Upper lobe of left lung (tissue), 6 donors: ENCODE measurements around the gene HERC4. TPM values are rescaled to one million over a fixed set of nuclear protein-coding genes. Genes with fewer than 3 reads are reported as not detected.
"Not testable (repeated sequence)": the region's sequence is repeated elsewhere in the genome, so short reads cannot be mapped to it uniquely, and the experiment has no call there.

Experiments
- ATAC-seq, 2 donors: fragments of 200-7000 bp; cut with Tn5 transposase; one replicate each; pipeline ENCODE4 v1.9.1; 2022; ENCODE audit warnings: mild to moderate bottlenecking in 2 of 2, moderate library complexity in 2 of 2; ENCODE audit not compliant: low FRiP score in 2 of 2
- DNase-seq, 2 donors: peaks; one replicate each; pipeline ENCODE4 v3.0.0-alpha.2; 2019 to 2020
- H3K27ac ChIP-seq, 4 donors: fragments of 200-600 bp; sonication (generic); one replicate each; pipeline ENCODE4 v1.5.1; 2016 to 2019
- H3K27me3 ChIP-seq, 4 donors: fragments of 200-600 bp; sonication (generic); one replicate each; pipeline ENCODE4 v1.5.1; 2017 to 2019
- H3K36me3 ChIP-seq, 4 donors: fragments of 200-600 bp; sonication (generic); one replicate each; pipeline ENCODE4 v1.5.1; 2016 to 2019
- H3K4me1 ChIP-seq, 4 donors: fragments of 200-600 bp; sonication (generic); one replicate each; pipeline ENCODE4 v1.5.1; 2018 to 2019
- H3K4me3 ChIP-seq, 4 donors: fragments of 200-600 bp; sonication (generic); one replicate each; pipeline ENCODE4 v1.5.1; 2017 to 2019; ENCODE audit warnings: mild to moderate bottlenecking in 2 of 4, moderate library complexity in 1 of 4
- H3K9me3 ChIP-seq, 4 donors: fragments of 200-600 bp; sonication (generic); one replicate each; pipeline ENCODE4 v1.5.1; 2018 to 2019
- EP300 ChIP-seq, 4 donors: sonication (generic); formaldehyde crosslinking; IDR thresholded peaks; one replicate each; pipeline ENCODE4 v1.5.1; 2017; ENCODE audit warnings: antibody characterized with exemption in 4 of 4, control low read depth in 2 of 4
- POLR2A ChIP-seq, 4 donors: fragments of 450-650 bp; IDR thresholded peaks; one replicate each; pipeline ENCODE4 v1.5.1; 2016 to 2017; ENCODE audit warnings: antibody characterized with exemption in 4 of 4, mild to moderate bottlenecking in 2 of 4
- POLR2AphosphoS5 ChIP-seq, 2 donors: sonication (generic); formaldehyde crosslinking; IDR thresholded peaks; one replicate each; pipeline ENCODE4 v1.5.1; 2017; ENCODE audit warnings: antibody characterized with exemption in 2 of 2
- WGBS, 2 donors: methylation state at CpG; one replicate each; pipeline ENCODE4 v1.1.5; 2017 to 2018; 5-methylcytosine and 5-hydroxymethylcytosine counted together
- total RNA-seq, 6 donors: library from RNA; depleted of rRNA in 4 of 6; stranded (reverse); fragments of >200 nt in 4 of 6; gene quantifications; one replicate each; pipeline versions ENCODE4 v1.1.0 to v1.2.1, GENCODE V29; 2016 to 2021
- TF ChIP-seq, protein P1 (sequence below), 6 experiments: fragments of 450-650 bp in 4 of 6; fragments of 200-600 bp in 2 of 6; sonication (generic) in 2 of 6; IDR thresholded peaks; one replicate each; pipeline ENCODE4 v1.5.1; 2016 to 2019; ENCODE audit warnings: antibody characterized with exemption in 6 of 6
- donor health status: DM: no; HTN: no; CAD: no; lungs with moderate emphysema.
- donor health status: DM: no; HTN: yes; CAD: no; lungs with severe emphysema.

Gene HERC4
- total RNA-seq, 6 donors from 2014 or later, result 32.1 to 82.5 (median 46.7) TPM

DNA sequence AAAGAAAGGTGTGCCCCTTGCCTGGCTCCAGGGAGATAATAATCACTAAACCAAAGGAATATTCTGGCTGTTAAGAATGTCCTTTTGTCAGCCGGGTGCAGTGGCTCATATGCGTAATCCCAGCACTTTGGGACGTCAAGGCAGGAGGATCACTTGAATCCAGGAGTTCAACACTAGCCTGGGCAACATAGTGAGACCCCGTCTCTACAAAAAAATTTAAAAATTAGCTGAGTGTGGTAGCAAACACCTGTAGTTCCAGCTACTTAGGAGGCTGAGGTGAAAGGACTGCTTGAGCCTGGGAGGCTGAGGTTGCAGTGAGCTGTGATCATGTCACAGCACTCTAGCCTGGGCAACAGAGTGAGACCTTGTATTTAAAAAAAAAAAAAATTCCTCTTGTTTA lies 74.1 kb downstream of the HERC4 start:
- no peak overlapping the region for H3K27ac ChIP-seq
- WGBS, 2 donors, result 98 to 100% methylated on average over 4 of the region's 4 CpGs
- no peak for DNase-seq
- no peaks in the 10 kb centered on the region for H3K27me3 ChIP-seq
- no peaks in the 10 kb centered on the region for H3K9me3 ChIP-seq
- TF ChIP-seq EP300 (IDR thresholded peaks at IDR 0.05), result no peak
- no peak for TF ChIP-seq POLR2A (IDR thresholded peaks at IDR 0.05)
- TF ChIP-seq, protein P1, sequence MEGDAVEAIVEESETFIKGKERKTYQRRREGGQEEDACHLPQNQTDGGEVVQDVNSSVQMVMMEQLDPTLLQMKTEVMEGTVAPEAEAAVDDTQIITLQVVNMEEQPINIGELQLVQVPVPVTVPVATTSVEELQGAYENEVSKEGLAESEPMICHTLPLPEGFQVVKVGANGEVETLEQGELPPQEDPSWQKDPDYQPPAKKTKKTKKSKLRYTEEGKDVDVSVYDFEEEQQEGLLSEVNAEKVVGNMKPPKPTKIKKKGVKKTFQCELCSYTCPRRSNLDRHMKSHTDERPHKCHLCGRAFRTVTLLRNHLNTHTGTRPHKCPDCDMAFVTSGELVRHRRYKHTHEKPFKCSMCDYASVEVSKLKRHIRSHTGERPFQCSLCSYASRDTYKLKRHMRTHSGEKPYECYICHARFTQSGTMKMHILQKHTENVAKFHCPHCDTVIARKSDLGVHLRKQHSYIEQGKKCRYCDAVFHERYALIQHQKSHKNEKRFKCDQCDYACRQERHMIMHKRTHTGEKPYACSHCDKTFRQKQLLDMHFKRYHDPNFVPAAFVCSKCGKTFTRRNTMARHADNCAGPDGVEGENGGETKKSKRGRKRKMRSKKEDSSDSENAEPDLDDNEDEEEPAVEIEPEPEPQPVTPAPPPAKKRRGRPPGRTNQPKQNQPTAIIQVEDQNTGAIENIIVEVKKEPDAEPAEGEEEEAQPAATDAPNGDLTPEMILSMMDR (IDR thresholded peaks at IDR 0.05), result no peak
- TF ChIP-seq POLR2AphosphoS5 (IDR thresholded peaks at IDR 0.05), result no peak
- peaks cover 0 to 42% (median 11%) of the 10 kb centered on the region in 4 donors for H3K36me3 ChIP-seq
- ATAC-seq, result no peak
- no peaks in the 10 kb centered on the region for H3K4me1 ChIP-seq
- no peak overlapping the region for H3K4me3 ChIP-seq

DNA sequence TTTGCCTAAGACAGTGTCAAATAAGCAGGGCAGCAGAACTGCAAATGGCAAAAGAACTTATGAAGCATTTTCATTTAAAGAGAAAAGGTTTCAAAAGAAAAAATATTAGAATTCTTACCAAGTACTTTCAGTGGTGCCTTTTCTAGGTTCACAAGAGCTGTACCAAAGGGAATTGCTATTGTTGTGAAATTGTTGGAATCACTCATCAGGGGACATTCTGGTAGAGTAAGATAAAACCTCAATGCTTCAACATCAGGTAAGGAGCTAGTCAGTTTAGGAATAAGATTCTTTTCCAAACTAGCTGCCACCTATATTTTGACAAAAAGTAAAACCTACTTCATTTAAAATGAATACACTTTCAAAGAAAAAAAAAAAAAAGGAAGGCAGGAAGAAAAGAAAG lies 85.0 kb downstream of the HERC4 start:
- ATAC-seq (no peak), DNase-seq (no peak)
- TF ChIP-seq POLR2A (IDR thresholded peaks at IDR 0.05) (no peak), POLR2AphosphoS5 (IDR thresholded peaks at IDR 0.05) (no peak), EP300 (IDR thresholded peaks at IDR 0.05) (no peak)
- TF ChIP-seq, protein P1 (IDR thresholded peaks at IDR 0.05), result no peak
- Histone ChIP-seq H3K27ac (no peak overlapping the region), H3K4me3 (no peak overlapping the region), H3K36me3 (peaks cover 7 to 58% (median 14%) of the 10 kb centered on the region in 4 donors), H3K27me3 (no peaks in the 10 kb centered on the region), H3K9me3 (no peaks in the 10 kb centered on the region), H3K4me1 (no peaks in the 10 kb centered on the region)

DNA sequence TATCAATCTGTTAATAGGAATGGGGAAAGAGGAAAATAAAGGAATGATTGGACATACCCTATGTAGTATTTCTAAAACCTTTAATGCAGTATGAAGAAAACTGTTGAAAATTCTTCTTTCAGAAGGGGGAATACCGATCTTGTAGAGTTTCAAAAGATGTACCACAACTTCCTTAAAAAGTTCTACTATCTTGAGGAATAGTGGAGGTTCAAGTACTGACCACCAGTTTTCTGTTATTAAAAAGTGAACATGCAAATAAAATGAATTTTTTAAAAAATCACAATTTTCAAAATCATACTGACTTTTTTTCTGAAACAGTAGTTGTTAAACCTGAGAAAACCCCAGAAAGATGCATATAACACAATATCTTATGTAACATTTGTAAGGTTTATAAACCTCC lies 86.5 kb downstream of the HERC4 start:
- H3K9me3 ChIP-seq, result no peaks in the 10 kb centered on the region
- H3K27ac ChIP-seq, result no peak overlapping the region
- WGBS, 2 donors, result 70 to 83% methylated on average over 1 of the region's 1 CpG
- no peak overlapping the region for H3K4me3 ChIP-seq
- no peaks in the 10 kb centered on the region for H3K4me1 ChIP-seq
- H3K36me3 ChIP-seq, result peaks cover 10 to 67% (median 15%) of the 10 kb centered on the region in 4 donors
- TF ChIP-seq EP300 (IDR thresholded peaks at IDR 0.05) (no peak), POLR2A (IDR thresholded peaks at IDR 0.05) (no peak), POLR2AphosphoS5 (IDR thresholded peaks at IDR 0.05) (no peak)
- TF ChIP-seq, protein P1 (IDR thresholded peaks at IDR 0.05), result no peak
- DNase-seq (no peak), ATAC-seq (no peak)
- no peaks in the 10 kb centered on the region for H3K27me3 ChIP-seq

DNA sequence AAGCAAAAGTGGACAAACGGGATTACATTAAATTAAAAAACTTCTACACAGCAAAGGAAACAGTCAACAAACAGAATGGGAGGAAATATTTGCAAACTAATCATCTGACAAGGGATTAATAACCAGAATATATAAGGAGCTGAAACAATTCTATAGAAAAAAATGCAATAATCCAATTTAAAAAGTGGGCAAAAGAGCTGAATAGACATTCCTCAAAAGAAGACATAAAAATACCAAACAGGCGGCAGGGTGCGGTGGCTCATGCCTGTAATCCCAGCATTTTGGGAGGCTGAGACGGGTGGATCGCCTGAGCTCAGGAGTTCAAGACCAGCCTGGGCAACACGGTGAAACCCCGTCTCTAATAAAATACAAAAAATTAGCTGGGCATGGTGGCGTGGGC lies 92.5 kb downstream of the HERC4 start:
- ATAC-seq, H3K27me3 ChIP-seq, H3K4me1 ChIP-seq, H3K4me3 ChIP-seq, H3K27ac ChIP-seq, DNase-seq, H3K9me3 ChIP-seq: not testable (repeated sequence)
- peaks cover 4 to 74% (median 25%) of the 10 kb centered on the region in 4 donors for H3K36me3 ChIP-seq
- 91 to 98% methylated on average over 8 of the region's 8 CpGs for WGBS, 2 donors

DNA sequence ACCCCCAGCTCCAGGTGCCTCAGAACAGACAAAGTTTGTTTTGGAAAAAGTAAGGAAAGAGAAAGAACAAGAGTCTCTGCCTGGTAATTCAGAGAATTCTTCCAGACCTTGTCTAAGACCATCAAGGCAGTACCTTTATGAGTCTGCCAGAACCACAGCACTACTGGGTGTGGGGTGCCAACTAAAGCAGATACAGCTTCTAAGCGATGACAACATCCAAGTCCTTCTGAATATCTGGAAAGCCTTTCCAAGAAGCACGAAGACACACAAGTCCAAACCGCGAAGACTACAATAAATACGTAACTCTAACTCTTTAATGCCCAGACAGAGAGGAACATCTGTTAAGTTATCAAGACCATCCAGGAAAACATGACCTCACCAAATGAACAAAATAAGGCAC lies 96.3 kb downstream of the HERC4 start:
- Histone ChIP-seq H3K36me3 (peaks cover 0 to 74% (median 27%) of the 10 kb centered on the region in 4 donors), H3K27ac (no peak overlapping the region), H3K4me1 (no peaks in the 10 kb centered on the region), H3K9me3 (no peaks in the 10 kb centered on the region), H3K4me3 (no peak overlapping the region), H3K27me3 (no peaks in the 10 kb centered on the region)
- no peak for TF ChIP-seq EP300 (IDR thresholded peaks at IDR 0.05)
- no peak for TF ChIP-seq POLR2AphosphoS5 (IDR thresholded peaks at IDR 0.05)
- TF ChIP-seq, protein P1 (IDR thresholded peaks at IDR 0.05), result no peak
- TF ChIP-seq POLR2A (IDR thresholded peaks at IDR 0.05), result no peak
- DNase-seq, result no peak
- ATAC-seq, result no peak
- 90 to 94% methylated on average over 5 of the region's 5 CpGs for WGBS, 2 donors
